H1 (cell line): ENCODE data around the gene B4GALNT1.

Experiments used
- CREB1 ChIP-seq: IDR thresholded peaks from 2 replicates; pipeline ENCODE4 v1.6.1; 2012; ENCODE audit warnings: inconsistent platforms
- CTCF ChIP-seq, 3 experiments: IDR thresholded peaks; 1 replicate in 2 of 3; 2 replicates in 1 of 3; pipeline versions ENCODE4 v1.5.1 to v1.6.1; 2011; ENCODE audit warnings: low read length in 3 of 3, mild to moderate bottlenecking in 3 of 3, inconsistent platforms in 2 of 3, low read depth in 1 of 3, moderate library complexity in 1 of 3; ENCODE audit not compliant: insufficient read depth in 1 of 3; ENCODE audit errors: control extremely low read depth in 1 of 3
- KDM1A ChIP-seq: fragments of 200-600, 300-600 bp; sonication (generic); IDR thresholded peaks from 2 replicates; pipeline ENCODE4 v1.7.1; 2016; ENCODE audit warnings: mild to moderate bottlenecking, low read length, borderline replicate concordance
- MAX ChIP-seq: IDR thresholded peaks from 2 replicates; pipeline ENCODE4 v1.6.1; 2012; ENCODE audit warnings: inconsistent platforms
- POLR2A ChIP-seq, 2 experiments: IDR thresholded peaks; 1 replicate in 1 of 2; 2 replicates in 1 of 2; pipeline ENCODE4 v1.6.1; 2011; ENCODE audit warnings: low read depth in 2 of 2, low read length in 2 of 2, mild to moderate bottlenecking in 2 of 2; ENCODE audit errors: control extremely low read depth in 1 of 2

DNA sequence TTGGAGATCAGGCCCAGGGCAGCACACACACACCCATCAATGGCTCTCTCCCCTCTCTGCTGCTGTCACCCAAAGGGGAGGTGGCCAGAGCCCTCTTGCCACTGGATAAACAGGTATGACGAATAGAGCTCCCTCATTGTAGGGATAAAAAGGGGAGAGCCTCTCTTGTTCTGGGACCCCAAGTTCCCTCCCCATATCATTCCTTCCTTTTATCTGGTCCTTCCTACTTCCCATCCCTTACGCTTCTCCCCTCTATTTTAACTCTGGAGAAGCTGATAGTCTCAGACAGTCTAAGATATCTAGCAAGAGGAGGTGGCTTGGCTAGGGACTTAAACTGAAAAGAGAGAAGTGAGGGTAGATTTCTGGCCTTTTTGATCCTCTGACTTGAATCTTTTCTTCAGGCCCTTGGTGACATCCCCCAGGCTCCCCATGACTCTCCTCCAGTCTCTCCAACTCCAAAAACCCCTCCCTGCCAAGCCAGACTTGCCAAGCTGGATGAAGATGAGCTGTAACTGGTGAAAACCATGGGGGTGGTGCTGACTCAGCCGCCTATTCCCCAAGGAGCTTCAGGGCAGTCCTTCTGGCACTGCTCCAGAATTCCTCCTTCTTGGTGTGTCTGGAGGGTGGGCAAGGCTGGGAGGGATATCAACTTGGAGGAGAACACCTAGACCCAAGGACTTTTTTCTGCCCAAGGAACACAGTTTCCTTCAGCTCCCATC, 16.5 kb downstream of the B4GALNT1 start:
- no peak for TF ChIP-seq CTCF (IDR thresholded peaks at IDR 0.05; ENCODE audit: control extremely low read depth in 1 of 3, insufficient read depth in 1 of 3, low read depth in 1 of 3, low read length in 3 of 3)
- TF ChIP-seq POLR2A (IDR thresholded peaks at IDR 0.05; ENCODE audit: control extremely low read depth in 1 of 2, low read depth in 2 of 2, low read length in 2 of 2): no peak
- no peak for TF ChIP-seq MAX
- TF ChIP-seq KDM1A: no peak
- no peak for TF ChIP-seq CREB1
